Esophagus muscularis mucosa (tissue), 4 donors: ENCODE data around the gene NAPB. TPM values are rescaled to one million over a fixed set of nuclear protein-coding genes. Genes with fewer than 3 reads are reported as not detected.

ENCODE experiments used
- DNase-seq: peaks from one replicate; pipeline ENCODE4 v3.0.0-alpha.2; 2017; ENCODE audit errors: extremely low spot score
- H3K27ac ChIP-seq, 4 donors: fragments of 200-600 bp; sonication (generic); replicated peaks in 1 of 4; 1 replicate in 3 of 4; 2 replicates in 1 of 4; pipeline ENCODE4 v1.5.1; 2016 to 2019; ENCODE audit warnings: mild to moderate bottlenecking in 1 of 4
- H3K27me3 ChIP-seq, 4 donors: fragments of 200-600 bp; sonication (generic); one replicate each; pipeline versions ENCODE4 v1.5.1 to v1.6.0; 2016 to 2019
- H3K36me3 ChIP-seq, 4 donors: fragments of 200-600 bp; sonication (generic); one replicate each; pipeline ENCODE4 v1.5.1; 2016 to 2019
- H3K4me1 ChIP-seq, 4 donors: fragments of 200-600 bp; sonication (generic); one replicate each; pipeline ENCODE4 v1.5.1; 2016 to 2019
- H3K4me3 ChIP-seq, 4 donors: fragments of 200-600 bp; sonication (generic); 1 replicate in 2 of 4; 2 replicates in 2 of 4; pipeline ENCODE4 v1.5.1; 2016 to 2019; ENCODE audit warnings: mild to moderate bottlenecking in 4 of 4, moderate library complexity in 1 of 4
- H3K9me3 ChIP-seq, 4 donors: fragments of 200-600 bp; sonication (generic); 1 replicate in 3 of 4; 2 replicates in 1 of 4; pipeline ENCODE4 v1.5.1; 2016 to 2019
- EP300 ChIP-seq: sonication (generic); formaldehyde crosslinking; IDR thresholded peaks from one replicate; pipeline ENCODE4 v1.6.1; 2017; ENCODE audit warnings: antibody characterized with exemption
- POLR2A ChIP-seq: fragments of 450-650 bp; IDR thresholded peaks from one replicate; pipeline ENCODE4 v1.6.1; 2017; ENCODE audit warnings: antibody characterized with exemption, moderate library complexity, mild to moderate bottlenecking, low read depth
- POLR2AphosphoS5 ChIP-seq, 2 donors: sonication (generic); formaldehyde crosslinking; IDR thresholded peaks; one replicate each; pipeline ENCODE4 v1.6.1; 2017; ENCODE audit warnings: antibody characterized with exemption in 2 of 2
- WGBS: methylation state at CpG from one replicate; pipeline ENCODE4 v1.1.5; 2018; 5-methylcytosine and 5-hydroxymethylcytosine counted together
- intact Hi-C: fragments of 100-400 bp; cut with DNase I; formaldehyde crosslinking; loops from one replicate; pipeline ENCODE4 v1.15.1; 2023
- total RNA-seq, 4 donors: library from RNA; depleted of rRNA; stranded (reverse); fragments of >200 nt; gene quantifications; one replicate each; pipeline versions ENCODE4 v1.1.0 to v1.2.1, GENCODE V29; 2016
- TF ChIP-seq, protein P1 (sequence below), 3 experiments: fragments of 200-600 bp in 2 of 3; fragments of 450-650 bp in 1 of 3; sonication (generic) in 2 of 3; IDR thresholded peaks; one replicate each; pipeline ENCODE4 v1.5.1; 2017 to 2019; ENCODE audit warnings: antibody characterized with exemption in 3 of 3, mild to moderate bottlenecking in 2 of 3, moderate library complexity in 1 of 3

The NAPB gene
- total RNA-seq, 4 donors from 2014 or later, result 13.7 to 18.7 (median 15.2) TPM

DNA sequence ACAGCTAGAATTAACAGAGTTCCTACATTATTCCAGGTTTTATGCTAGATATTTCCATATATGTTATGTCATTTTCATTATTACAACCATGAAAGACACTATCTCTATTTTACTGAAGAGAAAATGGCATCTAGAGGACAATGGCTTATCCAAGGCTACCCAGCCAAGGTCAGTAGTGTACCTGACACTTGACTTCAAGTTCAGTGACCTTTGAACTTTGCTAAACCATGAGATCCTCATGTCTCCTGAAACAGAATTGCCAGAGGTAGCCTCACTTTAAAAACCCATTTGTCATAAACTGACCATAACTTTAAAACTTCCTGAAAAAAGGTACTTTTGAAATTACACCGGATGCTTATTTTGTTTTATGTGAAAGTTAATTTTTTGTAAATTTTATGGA lies 14.4 kb downstream of the NAPB start:
- Histone ChIP-seq H3K27ac (no peak overlapping the region), H3K36me3 (no peaks in the 10 kb centered on the region), H3K4me3 (no peak overlapping the region), H3K9me3 (no peaks in the 10 kb centered on the region), H3K4me1 (peaks cover 17 to 57% (median 39%) of the 10 kb centered on the region in 4 donors), H3K27me3 (no peaks in the 10 kb centered on the region)
- WGBS, result 90% methylated on average over 1 of the region's 1 CpG
- intact Hi-C loops, result no loop called here
- DNase-seq, result no peak
- TF ChIP-seq POLR2A (no peak), POLR2AphosphoS5 (IDR thresholded peaks at IDR 0.05) (no peak), EP300 (no peak)
- TF ChIP-seq, protein P1, sequence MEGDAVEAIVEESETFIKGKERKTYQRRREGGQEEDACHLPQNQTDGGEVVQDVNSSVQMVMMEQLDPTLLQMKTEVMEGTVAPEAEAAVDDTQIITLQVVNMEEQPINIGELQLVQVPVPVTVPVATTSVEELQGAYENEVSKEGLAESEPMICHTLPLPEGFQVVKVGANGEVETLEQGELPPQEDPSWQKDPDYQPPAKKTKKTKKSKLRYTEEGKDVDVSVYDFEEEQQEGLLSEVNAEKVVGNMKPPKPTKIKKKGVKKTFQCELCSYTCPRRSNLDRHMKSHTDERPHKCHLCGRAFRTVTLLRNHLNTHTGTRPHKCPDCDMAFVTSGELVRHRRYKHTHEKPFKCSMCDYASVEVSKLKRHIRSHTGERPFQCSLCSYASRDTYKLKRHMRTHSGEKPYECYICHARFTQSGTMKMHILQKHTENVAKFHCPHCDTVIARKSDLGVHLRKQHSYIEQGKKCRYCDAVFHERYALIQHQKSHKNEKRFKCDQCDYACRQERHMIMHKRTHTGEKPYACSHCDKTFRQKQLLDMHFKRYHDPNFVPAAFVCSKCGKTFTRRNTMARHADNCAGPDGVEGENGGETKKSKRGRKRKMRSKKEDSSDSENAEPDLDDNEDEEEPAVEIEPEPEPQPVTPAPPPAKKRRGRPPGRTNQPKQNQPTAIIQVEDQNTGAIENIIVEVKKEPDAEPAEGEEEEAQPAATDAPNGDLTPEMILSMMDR (IDR thresholded peaks at IDR 0.05), result no peak

DNA sequence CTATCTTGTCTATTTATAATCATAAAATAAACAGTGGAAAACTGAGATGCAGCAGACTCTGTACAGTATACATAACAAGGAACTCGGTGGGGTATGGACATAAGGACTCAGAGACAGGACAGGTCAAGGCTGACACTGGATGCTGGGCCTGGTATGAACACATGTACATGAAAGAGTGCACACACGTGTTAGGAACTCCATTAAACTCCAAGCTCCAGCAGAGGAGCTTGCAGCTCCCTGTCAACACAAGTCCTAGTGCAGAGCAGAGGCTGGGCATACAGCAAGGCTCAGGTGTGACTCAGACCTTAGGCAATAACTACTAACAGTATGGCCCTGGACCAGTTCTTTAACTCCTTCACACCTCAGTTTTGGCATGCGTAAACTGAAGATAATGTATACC lies 17.1 kb downstream of the NAPB start:
- Histone ChIP-seq H3K27me3 (no peaks in the 10 kb centered on the region), H3K4me1 (peaks cover 9 to 31% (median 26%) of the 10 kb centered on the region in 4 donors), H3K9me3 (no peaks in the 10 kb centered on the region), H3K36me3 (peaks cover 0 to 22% (median 2%) of the 10 kb centered on the region in 4 donors), H3K4me3 (no peak overlapping the region), H3K27ac (no peak overlapping the region)
- TF ChIP-seq, protein P1 (IDR thresholded peaks at IDR 0.05), result no peak
- TF ChIP-seq EP300 (no peak), POLR2A (no peak), POLR2AphosphoS5 (IDR thresholded peaks at IDR 0.05) (no peak)
- WGBS, result 62% methylated on average over 3 of the region's 3 CpGs
- intact Hi-C loops, result no loop called here
- DNase-seq, result no peak

DNA sequence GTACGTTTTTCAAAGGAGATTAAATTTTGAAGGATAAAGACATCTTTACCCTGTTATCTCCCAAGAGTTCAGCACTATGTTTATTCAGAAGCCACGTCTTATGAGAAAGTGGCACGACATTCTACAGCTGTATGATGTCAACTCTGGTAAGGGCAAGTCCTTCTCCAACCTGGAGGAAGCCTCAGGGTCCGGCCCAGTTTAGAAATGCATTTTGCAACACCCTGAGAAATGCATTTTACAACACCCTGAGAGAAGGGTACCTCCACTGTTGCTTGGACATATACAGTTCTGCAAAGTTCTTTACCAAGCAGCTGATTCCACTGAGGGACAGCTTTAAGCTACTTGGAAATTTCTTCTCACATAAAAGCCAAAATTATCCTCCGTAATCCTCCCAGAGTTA lies 17.5 kb downstream of the NAPB start:
- 41% methylated on average over 5 of the region's 5 CpGs for WGBS
- intact Hi-C loops, result no loop called here

DNA sequence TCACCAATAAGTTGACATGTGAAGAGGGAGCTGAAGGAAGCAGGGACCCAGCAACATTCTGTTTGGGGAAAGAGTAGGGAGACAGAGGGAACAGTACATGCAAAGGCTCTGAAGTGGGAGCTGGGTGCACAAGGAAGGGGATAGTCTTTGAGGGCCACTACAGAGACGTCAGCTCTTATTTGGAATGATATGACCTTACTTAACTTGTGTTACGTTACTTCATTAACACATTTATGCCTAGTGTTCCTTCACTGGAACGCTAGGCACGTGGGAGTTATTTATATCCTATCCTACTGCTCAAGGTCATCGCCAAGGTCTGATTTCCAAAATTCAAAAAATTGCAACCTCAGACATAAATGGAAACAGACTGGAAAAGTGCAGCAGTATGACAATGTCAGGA lies 20.2 kb downstream of the NAPB start:
- intact Hi-C loops, result no loop called here
- TF ChIP-seq EP300 (no peak), POLR2A (no peak), POLR2AphosphoS5 (IDR thresholded peaks at IDR 0.05) (no peak)
- TF ChIP-seq, protein P1 (IDR thresholded peaks at IDR 0.05), result no peak
- 93% methylated on average over 5 of the region's 5 CpGs for WGBS
- Histone ChIP-seq H3K27ac (no peak overlapping the region), H3K27me3 (no peaks in the 10 kb centered on the region), H3K4me3 (no peak overlapping the region), H3K9me3 (no peaks in the 10 kb centered on the region), H3K36me3 (peaks cover 0 to 22% (median 2%) of the 10 kb centered on the region in 4 donors), H3K4me1 (peaks cover 17 to 29% (median 25%) of the 10 kb centered on the region in 4 donors)
- DNase-seq, result no peak

More for the DNA sequence above, 17.5 kb downstream of the NAPB start:
- Histone ChIP-seq H3K4me1 (peaks cover 7 to 27% (median 24%) of the 10 kb centered on the region in 4 donors), H3K4me3 (no peak overlapping the region), H3K9me3 (no peaks in the 10 kb centered on the region), H3K36me3 (peaks cover 0 to 22% (median 2%) of the 10 kb centered on the region in 4 donors), H3K27me3 (no peaks in the 10 kb centered on the region), H3K27ac (no peak overlapping the region)
- TF ChIP-seq EP300, result no peak
- no peak for TF ChIP-seq POLR2A
- no peak for TF ChIP-seq POLR2AphosphoS5 (IDR thresholded peaks at IDR 0.05)
- TF ChIP-seq, protein P1 (IDR thresholded peaks at IDR 0.05), result no peak
- no peak for DNase-seq
